Thyroid gland (tissue), 4 donors: ENCODE measurements around the gene OR10P1.

Experiments used
- CTCF ChIP-seq, 6 experiments: fragments of 200-600 bp in 3 of 6; fragments of 450-650 bp in 3 of 6; sonication (generic) in 3 of 6; IDR thresholded peaks; one replicate each; pipeline ENCODE4 v1.5.1; 2016 to 2019; ENCODE audit warnings: antibody characterized with exemption in 6 of 6, mild to moderate bottlenecking in 2 of 6, inconsistent platforms in 1 of 6, moderate library complexity in 1 of 6
- POLR2A ChIP-seq, 2 donors: fragments of 450-650 bp; IDR thresholded peaks; one replicate each; pipeline ENCODE4 v1.6.1; 2017; ENCODE audit warnings: antibody characterized with exemption in 2 of 2, mild to moderate bottlenecking in 2 of 2, moderate library complexity in 1 of 2

GRCh38 chr12:55641595-55641994, 4.9 kb downstream of the OR10P1 start:
- TF ChIP-seq CTCF (IDR thresholded peaks at IDR 0.05), result no peak
- no peak for TF ChIP-seq POLR2A (IDR thresholded peaks at IDR 0.05)
